Measurements from ENCODE around the gene RUNX2. TPM values are rescaled to one million over a fixed set of nuclear protein-coding genes. Genes with fewer than 3 reads are reported as not detected.

RUNX2 gene
- total RNA-seq, 4 donors from 2014 or later = 1.00 to 8.1 (median 3.6) TPM

- in situ Hi-C loops (cut with MboI; ENCODE audit: low pct_ligation_motif_present in 1 of 4, low pct_unique_long_range_greater_than_20kb in 1 of 4, low sequenced_read_pairs in 3 of 4) = no loop called here
- Histone ChIP-seq H3K4me3 (no peak overlapping the region), H3K27ac (peak overlapping the region in 2 of 4 donors; percentile 3 to 30), H3K36me3 (no peaks in the 10 kb centered on the region), H3K9me3 (no peaks in the 10 kb centered on the region), H3K27me3 (no peaks in the 10 kb centered on the region), H3K4me1 (peaks cover 0 to 20% (median 7%) of the 10 kb centered on the region in 4 donors)
- intact Hi-C loops (cut with DNase I; ENCODE audit: low total_unique reads) = no loop called here
- no peak for DNase-seq
- 67 to 70% methylated on average over 6 to 8 of the region's 8 CpGs for WGBS, 2 donors (ENCODE audit: low coverage in 1 of 2)
- no peak for TF ChIP-seq EP300 (IDR thresholded peaks at IDR 0.05; ENCODE audit: low read depth)
- TF ChIP-seq CTCF (IDR thresholded peaks at IDR 0.05) = no peak
- no peak for TF ChIP-seq POLR2AphosphoS5 (IDR thresholded peaks at IDR 0.05)
- no peak for TF ChIP-seq POLR2A (IDR thresholded peaks at IDR 0.05)
Observed at GRCh38 chr6:45538641-45539547, 210.8 kb downstream of the RUNX2 start.

GRCh38 chr6:45540375-45540920 lies 212.3 kb downstream of the RUNX2 start:
- in situ Hi-C loops (cut with MboI; ENCODE audit: low pct_ligation_motif_present in 1 of 4, low pct_unique_long_range_greater_than_20kb in 1 of 4, low sequenced_read_pairs in 3 of 4) = no loop called here
- H3K9me3 ChIP-seq = no peaks in the 10 kb centered on the region
- no peak for TF ChIP-seq EP300 (IDR thresholded peaks at IDR 0.05; ENCODE audit: low read depth)
- no peak for TF ChIP-seq POLR2AphosphoS5 (IDR thresholded peaks at IDR 0.05)
- no peak for TF ChIP-seq POLR2A (IDR thresholded peaks at IDR 0.05)
- TF ChIP-seq CTCF (IDR thresholded peaks at IDR 0.05) = no peak
- 68 to 81% methylated on average over 5 to 6 of the region's 6 CpGs for WGBS, 2 donors (ENCODE audit: low coverage in 1 of 2)
- peak overlapping the region in 1 of 4 donors; percentile 5 for H3K27ac ChIP-seq
- H3K4me3 ChIP-seq = no peak overlapping the region
- H3K36me3 ChIP-seq = no peaks in the 10 kb centered on the region
- H3K27me3 ChIP-seq = no peaks in the 10 kb centered on the region
- DNase-seq = no peak
- intact Hi-C loops (cut with DNase I; ENCODE audit: low total_unique reads) = no loop called here
- peaks cover 0 to 20% (median 7%) of the 10 kb centered on the region in 4 donors for H3K4me1 ChIP-seq

- intact Hi-C loops (cut with DNase I; ENCODE audit: low total_unique reads) = no loop called here
Observed at GRCh38 chr6:45541934-45542333, 213.8 kb downstream of the RUNX2 start.

More at GRCh38 chr6:45541934-45542333, 213.8 kb downstream of the RUNX2 start:
- no peak overlapping the region for H3K4me3 ChIP-seq
- TF ChIP-seq POLR2AphosphoS5 (IDR thresholded peaks at IDR 0.05) (no peak), EP300 (IDR thresholded peaks at IDR 0.05; ENCODE audit: low read depth) (no peak), CTCF (IDR thresholded peaks at IDR 0.05) (no peak), POLR2A (IDR thresholded peaks at IDR 0.05) (no peak)
- H3K36me3 ChIP-seq = no peaks in the 10 kb centered on the region
- H3K4me1 ChIP-seq = peaks cover 0 to 17% (median 5%) of the 10 kb centered on the region in 4 donors
- in situ Hi-C loops (cut with MboI; ENCODE audit: low pct_ligation_motif_present in 1 of 4, low pct_unique_long_range_greater_than_20kb in 1 of 4, low sequenced_read_pairs in 3 of 4) = no loop called here
- H3K9me3 ChIP-seq = no peaks in the 10 kb centered on the region
- no peaks in the 10 kb centered on the region for H3K27me3 ChIP-seq
- 83% methylated on average over 3 of the region's 3 CpGs; no CpG with 5 or more reads in 1 of the 2 donors for WGBS, 2 donors (ENCODE audit: low coverage in 1 of 2)
- no peak for DNase-seq
- no peak overlapping the region for H3K27ac ChIP-seq
